Endothelial cell of umbilical vein (primary cell): ENCODE results near the gene HENMT1. TPM values are rescaled to one million over a fixed set of nuclear protein-coding genes. Genes with fewer than 3 reads are reported as not detected.

Experiments used
- BruUV-seq: library from RNA; stranded (reverse); fragments of 400-500 nt; replicated peaks from 2 replicates; lab custom pipeline; 2021; lab: Mats Ljungman, UMichigan
- CTCF ChIA-PET: fragments of 300-600, 350-600 bp; sonication (Branson Sonifier 250); formaldehyde crosslinking; loops from one replicate; lab custom pipeline; 2021; ENCODE audit warnings: antibody characterized with exemption, inconsistent platforms; lab: Charles Lee
- POLR2A ChIA-PET: fragments of 300-600, 350-600 bp; sonication (Branson Sonifier 250); formaldehyde crosslinking; loops from one replicate; lab custom pipeline; 2021; ENCODE audit warnings: antibody characterized with exemption, inconsistent platforms; lab: Charles Lee
- DNase-seq: peaks from one replicate; pipeline ENCODE4 v3.0.0-alpha.2; 2011; ENCODE audit warnings: low read depth, low spot score
- FAIRE-seq: peaks from 2 replicates; lab custom pipeline; 2011; peaks lifted over from hg19 to GRCh38; lab: Jason Lieb, UNC
- H2AFZ ChIP-seq: 2 replicates; pipeline ENCODE4 v1.6.0; 2012; ENCODE audit warnings: low read depth, low read length, control low read depth, inconsistent platforms
- H3K27ac ChIP-seq: 2 replicates; pipeline ENCODE4 v1.5.1; 2011; ENCODE audit warnings: low read depth, mild to moderate bottlenecking, control low read depth, low read length, moderate library complexity; ENCODE audit not compliant: insufficient read depth
- H3K27me3 ChIP-seq, 2 experiments: 2 replicates each; pipeline versions ENCODE4 v1.6.0 to v1.6.1; 2011; ENCODE audit warnings: low read length in 2 of 2, mixed read lengths in 1 of 2; ENCODE audit not compliant: control insufficient read depth in 2 of 2, insufficient read depth in 2 of 2
- H3K36me3 ChIP-seq, 2 experiments: 2 replicates in 1 of 2; 3 replicates in 1 of 2; pipeline ENCODE4 v1.5.1; 2011; ENCODE audit warnings: low read length in 2 of 2, mild to moderate bottlenecking in 1 of 2, moderate library complexity in 1 of 2; ENCODE audit not compliant: control insufficient read depth in 2 of 2, insufficient read depth in 2 of 2; ENCODE audit errors: extremely low read depth in 1 of 2
- H3K4me1 ChIP-seq: 3 replicates; pipeline ENCODE4 v1.5.1; 2011; ENCODE audit warnings: mild to moderate bottlenecking, low read length; ENCODE audit not compliant: control insufficient read depth, insufficient read depth; ENCODE audit errors: extremely low read depth
- H3K4me2 ChIP-seq: 2 replicates; pipeline ENCODE4 v1.6.1; 2011; ENCODE audit warnings: low read length, control low read depth, mixed read lengths; ENCODE audit not compliant: insufficient read depth
- H3K4me3 ChIP-seq, 3 experiments: fragments of 200-600 bp in 1 of 3; sonication (generic), shearing (Covaris generic) in 1 of 3; replicated peaks in 1 of 3; 2 replicates each; pipeline ENCODE4 v1.5.1; 2011 to 2016; ENCODE audit warnings: control low read depth in 3 of 3, low read length in 3 of 3, mild to moderate bottlenecking in 2 of 3, inconsistent platforms in 1 of 3, low read depth in 1 of 3, moderate library complexity in 1 of 3; ENCODE audit not compliant: insufficient read depth in 1 of 3
- H3K79me2 ChIP-seq: 2 replicates; pipeline ENCODE4 v1.6.0; 2012; ENCODE audit warnings: low read length, inconsistent platforms; ENCODE audit not compliant: control insufficient read depth, insufficient read depth
- H3K9ac ChIP-seq: replicated peaks from 2 replicates; pipeline ENCODE3; 2011; ENCODE audit warnings: low read length, control low read depth; ENCODE audit not compliant: insufficient read depth; ENCODE audit errors: extremely low read depth
- H3K9me1 ChIP-seq: replicated peaks from 3 replicates; pipeline ENCODE4 v1.6.0; 2011; ENCODE audit warnings: mild to moderate bottlenecking, low read length; ENCODE audit not compliant: control insufficient read depth, insufficient read depth; ENCODE audit errors: extremely low read depth
- H3K9me3 ChIP-seq: replicated peaks from 2 replicates; pipeline ENCODE4 v1.5.1; 2012; ENCODE audit warnings: low read length, inconsistent platforms; ENCODE audit not compliant: control insufficient read depth, insufficient read depth
- H4K20me1 ChIP-seq: replicated peaks from 2 replicates; pipeline ENCODE3; 2011; ENCODE audit warnings: mild to moderate bottlenecking, low read length; ENCODE audit not compliant: control insufficient read depth, insufficient read depth; ENCODE audit errors: extremely low read depth
- CTCF ChIP-seq, 2 donors: IDR thresholded peaks; 1 replicate in 1 of 2; 2 replicates in 1 of 2; pipeline ENCODE4 v1.5.1; 2011; ENCODE audit warnings: low read length in 2 of 2, mild to moderate bottlenecking in 2 of 2, moderate library complexity in 2 of 2, control low read depth in 1 of 2, inconsistent platforms in 1 of 2, low read depth in 1 of 2; ENCODE audit not compliant: insufficient read depth in 1 of 2; ENCODE audit errors: extremely low read depth in 1 of 2
- EZH2 ChIP-seq: IDR thresholded peaks from 2 replicates; pipeline ENCODE4 v1.6.1; 2012; ENCODE audit warnings: borderline replicate concordance, low read depth, mild to moderate bottlenecking, moderate library complexity, low read length, inconsistent platforms; ENCODE audit not compliant: severe bottlenecking
- FOS ChIP-seq: IDR thresholded peaks from 2 replicates; pipeline ENCODE4 v1.6.1; 2011; ENCODE audit warnings: mild to moderate bottlenecking, low read length, moderate library complexity, borderline replicate concordance; ENCODE audit not compliant: insufficient read depth
- GATA2 ChIP-seq: IDR thresholded peaks from 2 replicates; pipeline ENCODE4 v1.7.0; 2011; ENCODE audit warnings: low read depth, mild to moderate bottlenecking, moderate library complexity, mixed read lengths, low read length; ENCODE audit not compliant: insufficient read length, insufficient read depth
- JUN ChIP-seq: IDR thresholded peaks from 2 replicates; pipeline ENCODE4 v1.6.1; 2011; ENCODE audit warnings: borderline replicate concordance, low read depth; ENCODE audit not compliant: insufficient read length, insufficient read depth
- MAX ChIP-seq: IDR thresholded peaks from 2 replicates; pipeline ENCODE4 v1.6.1; 2011; ENCODE audit not compliant: insufficient read depth, insufficient read length
- MYC ChIP-seq: IDR thresholded peaks from one replicate; pipeline ENCODE4 v1.6.1; 2011; ENCODE audit warnings: mild to moderate bottlenecking, low read depth, low read length
- POLR2A ChIP-seq: IDR thresholded peaks from 2 replicates; pipeline ENCODE4 v1.6.1; 2012; ENCODE audit warnings: low read depth, mild to moderate bottlenecking, control low read depth, low read length
- POLR2AphosphoS5 ChIP-seq: IDR thresholded peaks from 2 replicates; pipeline ENCODE4 v1.6.1; 2012; ENCODE audit warnings: low read depth, mild to moderate bottlenecking, control low read depth, low read length, moderate library complexity; ENCODE audit not compliant: insufficient read depth
- dilution Hi-C: fragments of 300-500 bp; cut with MboI; formaldehyde crosslinking; loops from one replicate; pipeline ENCODE4 v1.15.0; 2019; ENCODE audit warnings: low sequenced_read_pairs; ENCODE audit not compliant: extremely low pct_ligation_motif_present
- intact Hi-C: fragments of 100-400 bp; cut with micrococcal nuclease; formaldehyde crosslinking; loops from one replicate; pipeline ENCODE4 v1.10.0; 2022
- polyA plus RNA-seq, 4 experiments: library from polyadenylated mRNA; depleted of rRNA in 3 of 4; stranded (reverse) in 3 of 4; unstranded in 1 of 4; fragments of >200 nt; gene quantifications; 2 replicates each; pipeline versions ENCODE4 v1.2.1 to v1.2.3, GENCODE V29; 2011 to 2012; ENCODE audit warnings: missing spikeins in 1 of 4
- total RNA-seq: library from RNA; stranded (reverse); gene quantifications from 2 replicates; pipeline ENCODE4 v1.2.3, GENCODE V29; 2021

Gene HENMT1
- total and polyA plus RNA-seq, 2 donors (not counting 3 experiments of a cell fraction or from before 2014, with no cell fraction given): 4.4 to 4.5 TPM

GRCh38 chr1:108699375-108700332 lies 38.8 kb upstream of the HENMT1 start:
- FAIRE-seq (no peak), DNase-seq (no peak)
- Histone ChIP-seq H3K36me3 (peaks cover 14 to 48% of the 10 kb centered on the region in 2 experiments), H3K9me3 (no peaks in the 10 kb centered on the region), H3K9ac (no peak overlapping the region), H2AFZ (no peak overlapping the region), H3K9me1 (no peaks in the 10 kb centered on the region), H3K79me2 (peaks cover 23% of the 10 kb centered on the region), H3K4me3 (no peak overlapping the region), H3K4me2 (no peak overlapping the region), H3K27me3 (no peaks in the 10 kb centered on the region), H3K4me1 (peaks cover 13% of the 10 kb centered on the region), H4K20me1 (peaks cover 2% of the 10 kb centered on the region), H3K27ac (no peak overlapping the region)
- intact Hi-C loops (no loop called here), dilution Hi-C loops (no loop called here)
- ChIA-PET POLR2A (no interaction called here), CTCF (no interaction called here)
- TSS peak; percentile 2 for BruUV-seq
- no peak for TF ChIP-seq MAX
- no peak for TF ChIP-seq CTCF (IDR thresholded peaks at IDR 0.05; ENCODE audit: extremely low read depth in 1 of 2, insufficient read depth in 1 of 2, low read depth in 1 of 2, low read length in 2 of 2)
- TF ChIP-seq JUN: no peak
- TF ChIP-seq EZH2: no peak
- TF ChIP-seq GATA2: no peak
- TF ChIP-seq POLR2A: no peak
- no peak for TF ChIP-seq POLR2AphosphoS5
- no peak for TF ChIP-seq FOS
- no peak for TF ChIP-seq MYC
